H54 (cell line): ENCODE data around the gene TAF12.
"Not testable (repeated sequence)": the region's sequence is repeated elsewhere in the genome, so short reads cannot be mapped to it uniquely, and the experiment has no call there.

ENCODE experiments used
- DNase-seq: peaks from one replicate; pipeline ENCODE4 v3.0.0; 2011; ENCODE audit warnings: low spot score, mixed read lengths; ENCODE audit not compliant: insufficient read length
- FAIRE-seq: peaks from 3 replicates; lab custom pipeline; 2011; peaks lifted over from hg19 to GRCh38; lab: Jason Lieb, UNC
- POLR2A ChIP-seq: IDR thresholded peaks from 2 replicates; pipeline ENCODE4 v1.6.1; 2011; ENCODE audit warnings: low read depth, mild to moderate bottlenecking, low read length

The TAF12 gene

GRCh38 chr1:28648474-28649198 is 5.8 kb upstream of the TAF12 start, which contains the start of gene RNU11:
Gene RNU11, plus strand, starts transcription at chr1:28648600.
- peak; percentile 98 for TF ChIP-seq POLR2A
- no peak for FAIRE-seq
- DNase-seq, result peak; percentile 42

- peak; percentile 49 for DNase-seq
- no peak for TF ChIP-seq POLR2A
- peak; percentile 6 for FAIRE-seq
These were observed 5.2 kb upstream of the TAF12 start for GRCh38 chr1:28648008-28648473.

GRCh38 chr1:28646040-28646439 is 3.2 kb upstream of the TAF12 start:
- DNase-seq (no peak), FAIRE-seq (no peak)
- TF ChIP-seq POLR2A, result no peak

- not testable (repeated sequence) for DNase-seq, FAIRE-seq
These were observed 2.5 kb upstream of the TAF12 start for GRCh38 chr1:28645406-28645805.

DNA sequence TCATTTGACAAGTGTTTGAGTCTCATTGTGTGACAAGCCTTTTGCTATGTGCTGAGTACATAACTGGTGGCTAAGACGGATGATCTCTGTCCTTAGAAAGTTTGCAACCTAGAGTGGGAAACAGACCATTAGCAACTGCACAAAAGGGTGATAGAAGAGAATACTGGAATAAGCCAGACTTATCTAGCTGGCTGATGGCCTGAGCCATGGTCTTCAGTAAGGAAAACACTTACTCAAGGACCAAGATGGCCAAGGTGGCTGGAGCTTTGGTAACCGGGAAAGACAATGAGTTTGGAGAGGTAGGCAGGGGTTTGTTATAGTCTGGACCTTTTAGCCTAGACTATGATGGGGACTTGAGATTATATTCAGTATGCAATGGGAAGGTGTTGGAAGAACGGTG is 1.6 kb upstream of the TAF12 start:
- no peak for TF ChIP-seq POLR2A
- FAIRE-seq (no peak), DNase-seq (no peak)

DNA sequence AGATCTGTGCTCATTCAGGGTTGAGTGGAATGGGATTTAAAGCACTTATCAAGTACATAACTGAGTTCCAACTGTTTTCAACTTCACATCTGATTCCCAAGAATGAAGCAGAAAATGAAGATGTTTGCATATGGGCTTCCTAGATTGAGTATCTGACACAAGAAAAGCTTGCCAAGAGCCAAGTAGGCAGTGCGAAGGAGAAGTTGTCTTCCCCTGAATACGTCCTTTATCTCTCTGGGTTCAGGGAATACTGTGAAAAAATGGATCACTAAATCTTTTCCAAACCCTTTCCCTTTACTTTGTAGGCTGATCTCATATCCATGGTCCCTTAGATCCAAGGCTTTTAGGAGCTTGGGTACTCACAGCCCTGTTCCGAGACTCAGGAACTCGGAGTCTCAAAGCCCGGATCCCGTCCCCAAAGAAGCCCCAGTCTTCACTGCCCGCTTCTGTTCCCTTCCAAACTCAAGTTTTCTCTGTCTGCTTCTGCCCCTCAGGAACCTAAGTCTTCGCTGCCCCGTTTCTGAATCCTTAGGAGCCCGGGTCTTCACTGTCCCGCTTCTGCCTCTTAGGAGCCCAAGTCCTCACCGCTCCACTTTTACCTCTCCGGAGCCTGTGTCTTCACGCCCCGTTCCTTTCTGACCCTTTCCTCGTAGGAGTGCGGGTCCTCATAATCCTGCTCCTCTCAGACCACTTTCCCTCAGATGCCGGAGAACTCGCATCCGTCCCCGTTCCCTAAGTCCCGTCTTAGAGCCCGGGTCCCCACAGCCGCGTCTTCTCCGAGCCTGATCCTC is 616 bp downstream of the TAF12 start:
- DNase-seq (no peak), FAIRE-seq (no peak)
- TF ChIP-seq POLR2A, result no peak

GRCh38 chr1:28640766-28641165 is 2.1 kb downstream of the TAF12 start:
- TF ChIP-seq POLR2A, result no peak
- FAIRE-seq (no peak), DNase-seq (no peak)

- FAIRE-seq (no peak), DNase-seq (no peak)
- TF ChIP-seq POLR2A, result no peak
These were observed 10.3 kb downstream of the TAF12 start for GRCh38 chr1:28632560-28632959.

DNA sequence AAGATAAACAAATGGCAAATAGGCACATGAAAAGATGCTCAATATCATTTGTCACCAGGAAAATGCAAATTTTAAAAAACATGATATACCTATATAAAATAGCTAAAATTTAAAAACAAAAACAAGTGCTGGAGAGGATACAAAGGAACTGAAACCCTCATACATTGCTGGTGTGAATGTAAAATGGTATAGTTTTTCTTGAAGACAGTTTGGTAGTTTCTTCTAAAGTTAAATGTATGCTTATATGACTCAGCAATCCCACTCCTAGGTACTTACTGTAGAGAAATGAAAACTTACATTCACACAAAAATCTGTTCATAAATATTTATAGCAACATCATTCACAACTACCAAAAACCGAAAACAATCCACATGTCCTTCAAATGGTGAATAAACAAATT is 11.2 kb downstream of the TAF12 start:
- TF ChIP-seq POLR2A, result no peak
- no peak for DNase-seq
- no peak for FAIRE-seq

DNA sequence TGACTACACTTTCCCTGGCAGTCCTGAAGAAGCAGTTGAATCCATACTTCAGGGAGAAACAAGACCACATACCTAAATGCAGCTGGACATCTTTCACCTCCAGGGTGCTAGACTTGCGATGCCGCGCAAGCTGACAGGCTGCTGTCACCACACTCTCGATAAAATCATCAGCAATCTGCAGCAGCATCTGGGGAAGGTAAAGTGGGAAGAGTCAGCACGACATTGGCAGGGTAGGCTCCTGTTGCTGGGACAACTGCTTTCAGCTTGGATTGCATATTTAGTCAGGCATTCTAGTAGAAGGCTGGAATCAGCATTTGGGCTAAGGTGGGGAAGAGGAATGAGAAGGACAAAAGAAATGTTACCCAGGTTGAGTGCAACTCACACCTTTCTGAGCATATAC is 29.7 kb downstream of the TAF12 start:
- DNase-seq (no peak), FAIRE-seq (no peak)
- TF ChIP-seq POLR2A, result no peak

DNA sequence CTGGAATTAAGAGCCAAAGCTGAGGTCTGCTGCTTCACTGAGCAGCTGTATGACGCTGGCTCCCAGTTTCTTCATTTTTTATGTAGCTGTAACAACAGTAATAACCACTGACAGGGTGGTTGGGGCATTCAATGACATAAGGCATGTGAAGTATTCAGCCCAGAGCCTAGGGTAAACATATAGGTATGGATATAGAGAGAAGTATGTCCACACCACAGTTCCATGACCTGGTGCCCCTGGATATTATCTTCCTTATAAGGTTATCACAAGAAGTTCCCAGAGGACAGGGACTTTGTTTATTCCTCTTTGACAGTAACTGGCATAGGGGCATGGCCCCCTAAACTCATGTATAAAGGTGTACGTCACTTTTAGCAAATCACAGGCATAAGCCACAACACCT is 36.1 kb downstream of the TAF12 start:
- DNase-seq (no peak), FAIRE-seq (no peak)
- no peak for TF ChIP-seq POLR2A

DNA sequence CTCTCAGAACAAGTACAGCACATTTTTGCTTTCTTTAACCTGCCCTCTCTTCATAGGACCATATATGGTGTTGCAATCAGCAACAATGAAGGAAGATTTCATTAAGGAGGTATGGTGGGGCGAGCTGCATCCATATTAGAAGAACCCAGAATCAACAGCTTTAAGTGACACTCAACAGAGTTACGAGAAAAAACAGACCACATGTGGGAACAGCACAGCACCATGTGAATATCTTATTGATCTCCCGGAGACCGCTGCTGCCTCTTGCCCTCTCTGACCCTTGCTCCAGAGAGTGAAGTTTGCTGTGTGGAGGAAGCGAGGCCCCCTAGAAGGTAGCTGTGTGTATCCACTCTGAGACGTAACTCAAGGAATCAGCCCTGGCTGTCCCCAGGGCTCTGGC is 37.9 kb downstream of the TAF12 start:
- no peak for FAIRE-seq
- no peak for TF ChIP-seq POLR2A

GRCh38 chr1:28604411-28604810 is 38.5 kb downstream of the TAF12 start:
- FAIRE-seq (no peak), DNase-seq (no peak)
- no peak for TF ChIP-seq POLR2A

More for the DNA sequence above, 37.9 kb downstream of the TAF12 start:
- DNase-seq, result no peak
